Left ventricle myocardium inferior (tissue), 1 donor: ENCODE data around the gene SAMD4B. TPM values are rescaled to one million over a fixed set of nuclear protein-coding genes. Genes with fewer than 3 reads are reported as not detected.

Experiments used
- DNase-seq: peaks from one replicate; pipeline ENCODE4 v3.0.0-alpha.2; 2020
- H3K27ac ChIP-seq: fragments of 200-600 bp; replicated peaks from 2 replicates; pipeline ENCODE4 v1.8.0; 2021
- H3K27me3 ChIP-seq: fragments of 200-600 bp; 2 replicates; pipeline ENCODE4 v1.8.0; 2021; ENCODE audit warnings: low read depth
- H3K36me3 ChIP-seq: fragments of 200-600 bp; 2 replicates; pipeline ENCODE4 v1.8.0; 2021
- H3K4me1 ChIP-seq: fragments of 200-600 bp; 2 replicates; pipeline ENCODE4 v1.8.0; 2021
- H3K4me3 ChIP-seq: fragments of 200-600 bp; 2 replicates; pipeline ENCODE4 v1.8.0; 2021; ENCODE audit warnings: mild to moderate bottlenecking, moderate library complexity
- H3K9me3 ChIP-seq: fragments of 200-600 bp; replicated peaks from 2 replicates; pipeline ENCODE4 v1.8.0; 2021
- CTCF ChIP-seq: fragments of 200-600 bp; IDR thresholded peaks from 2 replicates; pipeline ENCODE4 v1.8.0; 2021; ENCODE audit warnings: antibody characterized with exemption, mild to moderate bottlenecking, borderline replicate concordance
- intact Hi-C: fragments of 100-400 bp; cut with micrococcal nuclease; formaldehyde crosslinking; loops from one replicate; pipeline ENCODE4 v1.11.0; 2022
- total RNA-seq: library from RNA; stranded (reverse); fragmentation: NEBNext Ultra II Directional; extraction: Animal tissue kit (Norgen Biotek cat#: 25700); gene quantifications from one replicate; pipeline ENCODE4 v1.2.1, GENCODE V29; 2021
- donor health status: DM: no; HTN: yes; CAD: no; lungs with severe emphysema.

SAMD4B gene
- total RNA-seq, 1 donor from 2014 or later: 47.9 TPM

- no peak for TF ChIP-seq CTCF
Observed at GRCh38 chr19:39304185-39304513, 38.1 kb upstream of the SAMD4B start.

GRCh38 chr19:39304701-39305571 is 37.3 kb upstream of the SAMD4B start:
- DNase-seq: no peak
- no peaks in the 10 kb centered on the region for H3K9me3 ChIP-seq
- no peak overlapping the region for H3K4me3 ChIP-seq
- intact Hi-C loops: no loop called here
- no peak for TF ChIP-seq CTCF
- H3K27ac ChIP-seq: no peak overlapping the region
- peaks cover 15% of the 10 kb centered on the region for H3K4me1 ChIP-seq
- no peaks in the 10 kb centered on the region for H3K36me3 ChIP-seq
- H3K27me3 ChIP-seq: peaks cover 90% of the 10 kb centered on the region

More at GRCh38 chr19:39304185-39304513, 38.1 kb upstream of the SAMD4B start:
- DNase-seq: no peak
- H3K27ac ChIP-seq: no peak overlapping the region
- no peaks in the 10 kb centered on the region for H3K36me3 ChIP-seq
- H3K4me1 ChIP-seq: peaks cover 15% of the 10 kb centered on the region
- peaks cover 96% of the 10 kb centered on the region for H3K27me3 ChIP-seq
- intact Hi-C loops: no loop called here
- no peaks in the 10 kb centered on the region for H3K9me3 ChIP-seq
- no peak overlapping the region for H3K4me3 ChIP-seq

- intact Hi-C loops: no loop called here
- H3K9me3 ChIP-seq: no peaks in the 10 kb centered on the region
Observed at GRCh38 chr19:39306075-39306474, 36.1 kb upstream of the SAMD4B start.

GRCh38 chr19:39307046-39307821 is 35.0 kb upstream of the SAMD4B start:
- Histone ChIP-seq H3K27me3 (peaks cover 82% of the 10 kb centered on the region), H3K27ac (no peak overlapping the region), H3K9me3 (no peaks in the 10 kb centered on the region), H3K4me1 (peaks cover 15% of the 10 kb centered on the region), H3K4me3 (peak overlapping the region; percentile 52), H3K36me3 (no peaks in the 10 kb centered on the region)
- no peak for TF ChIP-seq CTCF
- intact Hi-C loops: no loop called here
- no peak for DNase-seq

More at GRCh38 chr19:39306075-39306474, 36.1 kb upstream of the SAMD4B start:
- peaks cover 15% of the 10 kb centered on the region for H3K4me1 ChIP-seq
- H3K27me3 ChIP-seq: peaks cover 87% of the 10 kb centered on the region
- H3K36me3 ChIP-seq: no peaks in the 10 kb centered on the region
- no peak overlapping the region for H3K4me3 ChIP-seq
- no peak for TF ChIP-seq CTCF
- H3K27ac ChIP-seq: no peak overlapping the region
- no peak for DNase-seq

GRCh38 chr19:39307822-39308530 is 34.2 kb upstream of the SAMD4B start:
- no peaks in the 10 kb centered on the region for H3K36me3 ChIP-seq
- no peak for DNase-seq
- H3K27ac ChIP-seq: no peak overlapping the region
- intact Hi-C loops: no loop called here
- peak overlapping the region; percentile 52 for H3K4me3 ChIP-seq
- peaks cover 15% of the 10 kb centered on the region for H3K4me1 ChIP-seq
- peaks cover 78% of the 10 kb centered on the region for H3K27me3 ChIP-seq
- H3K9me3 ChIP-seq: no peaks in the 10 kb centered on the region
- TF ChIP-seq CTCF: no peak
